Stimulated activated CD8-positive, alpha-beta memory T cell treated with anti-CD3 and anti-CD28 coated beads, Interleukin-7, amount 100 ng/mL, for 24 hours (primary cell): Measurements from ENCODE around the gene CDH4.

Source experiments
- DNase-seq: peaks from one replicate; pipeline ENCODE4 v3.0.0-alpha.2; 2020; ENCODE audit warnings: low read depth

CDH4 gene

DNA sequence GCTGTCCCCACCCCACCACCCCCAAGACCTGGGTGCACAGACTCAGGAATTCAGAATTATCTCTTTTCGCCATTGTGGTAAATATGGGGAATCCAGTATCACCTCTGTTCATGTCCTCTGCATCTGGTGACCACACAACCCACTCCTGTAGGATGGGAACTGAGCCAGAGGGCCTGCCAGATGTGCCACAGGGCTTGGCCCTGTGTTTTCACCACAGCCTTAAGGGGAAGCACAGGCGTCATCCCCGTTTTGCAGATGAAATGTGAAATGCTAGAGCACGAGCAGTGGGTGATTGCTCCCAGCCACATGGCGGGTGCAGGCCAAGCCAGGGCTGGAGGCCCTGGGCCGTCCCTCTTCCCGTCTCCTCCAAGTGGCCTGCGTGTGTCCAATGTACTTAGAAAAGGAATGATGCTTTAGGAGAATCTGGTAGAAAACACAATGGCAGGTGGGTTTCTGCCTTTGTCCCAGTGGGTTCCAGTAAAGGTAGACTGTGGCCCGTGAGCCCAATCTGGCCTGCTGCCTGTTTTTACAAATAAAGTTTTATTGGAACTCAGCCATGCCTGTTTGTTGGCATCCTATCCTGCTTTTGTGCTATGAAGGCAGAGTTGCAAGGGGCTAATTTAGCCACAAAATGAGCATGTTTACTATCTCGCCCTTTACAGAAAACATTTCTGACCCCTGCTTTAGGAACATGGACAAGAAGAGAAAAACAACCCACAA, 309.2 kb downstream of the CDH4 start:
- no peak for DNase-seq

DNA sequence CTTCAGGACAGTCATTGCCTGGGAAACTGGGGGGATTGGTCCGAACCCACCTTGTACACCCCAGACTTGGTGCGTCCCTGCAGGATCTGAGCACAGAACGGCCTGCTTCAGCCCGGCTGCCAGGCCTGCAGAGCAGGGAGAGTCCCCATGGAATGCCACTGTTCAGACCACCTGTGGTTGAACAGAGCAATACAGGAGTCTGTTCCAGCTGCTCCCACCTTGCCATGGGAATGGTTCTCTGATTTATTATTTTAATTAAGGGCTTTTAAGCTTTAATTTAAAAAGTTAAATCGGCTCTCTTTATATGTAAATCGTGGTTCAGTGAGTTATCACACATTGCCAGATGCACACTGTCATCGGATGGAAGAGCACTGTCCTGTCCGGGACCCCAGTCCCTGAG, 310.4 kb downstream of the CDH4 start:
- DNase-seq = no peak

DNA sequence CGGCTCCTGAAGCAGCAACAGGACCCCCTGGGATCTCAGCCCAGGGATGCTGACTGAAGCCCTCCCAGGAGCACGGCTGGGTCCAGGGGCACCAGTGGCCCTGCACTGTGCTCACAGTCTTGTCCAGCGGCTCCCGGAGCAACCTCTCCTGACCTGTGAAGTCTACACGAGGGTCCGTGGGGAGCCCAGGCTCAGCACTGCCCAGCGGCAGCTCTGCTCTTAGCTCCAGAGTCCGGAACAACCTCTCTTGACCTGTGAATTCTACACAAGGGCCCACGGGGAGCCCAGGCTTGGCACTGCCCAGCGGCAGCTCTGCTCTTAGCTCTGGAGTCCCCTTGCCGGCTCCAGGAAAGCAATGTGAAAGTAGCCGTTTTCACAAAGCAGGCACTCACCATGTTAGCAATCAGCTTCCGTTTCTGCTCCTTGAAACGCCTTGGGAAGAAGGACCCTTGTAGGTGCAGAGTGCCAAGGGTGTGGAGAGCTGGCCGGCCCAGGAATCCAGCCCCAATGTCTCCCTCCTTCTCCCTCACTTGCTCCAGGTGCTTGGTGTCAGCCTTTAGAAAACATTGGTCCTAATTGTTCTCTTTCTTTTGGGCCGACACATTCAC, 310.9 kb downstream of the CDH4 start:
- DNase-seq = no peak

DNA sequence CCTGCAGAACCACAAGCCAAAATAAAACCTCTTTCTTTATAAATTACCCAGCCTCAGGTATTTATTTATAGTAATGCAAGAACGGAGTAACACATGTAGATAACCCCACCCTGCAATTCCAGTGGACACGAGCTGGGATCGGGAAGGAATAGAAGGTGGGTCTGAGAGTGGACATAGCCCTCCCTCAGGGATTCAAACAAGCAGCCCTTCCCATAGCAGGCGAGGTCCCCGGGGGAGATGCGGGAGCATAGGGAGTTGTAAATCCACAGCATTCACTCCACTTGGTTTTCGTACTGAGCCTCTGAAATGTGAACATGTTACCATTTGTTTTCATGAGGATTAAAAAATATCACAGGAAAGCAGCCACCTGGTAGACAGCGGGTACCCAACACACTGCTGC, 312.6 kb downstream of the CDH4 start:
- DNase-seq = no peak

GRCh38 chr20:61565791-61566190, 313.7 kb downstream of the CDH4 start:
- DNase-seq = no peak

DNA sequence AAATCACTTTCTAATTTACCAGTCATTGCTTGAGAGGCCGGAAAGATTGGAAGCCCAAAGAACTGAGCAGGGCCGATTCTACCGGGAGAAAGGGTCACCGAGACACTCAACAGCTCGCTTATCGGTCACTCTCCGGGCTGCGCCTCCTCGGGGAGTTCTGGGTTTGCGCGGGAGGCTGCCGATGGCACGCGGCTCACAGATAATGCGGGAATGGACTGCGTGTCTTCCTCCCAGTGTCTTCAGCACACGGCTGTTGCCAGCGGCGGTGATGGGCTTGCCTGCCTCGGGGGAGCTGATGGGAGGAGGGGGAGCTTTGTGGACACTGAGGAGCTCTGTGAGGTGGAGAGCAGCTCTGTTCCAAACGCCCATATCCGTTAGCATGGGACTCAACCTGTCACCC, 314.6 kb downstream of the CDH4 start:
- no peak for DNase-seq

- DNase-seq = no peak
Observed at GRCh38 chr20:61567204-61567603, 315.1 kb downstream of the CDH4 start.

- DNase-seq = no peak
Observed at GRCh38 chr20:61569825-61570224, 317.8 kb downstream of the CDH4 start.

GRCh38 chr20:61570646-61571195, 318.7 kb downstream of the CDH4 start:
- no peak for DNase-seq

DNA sequence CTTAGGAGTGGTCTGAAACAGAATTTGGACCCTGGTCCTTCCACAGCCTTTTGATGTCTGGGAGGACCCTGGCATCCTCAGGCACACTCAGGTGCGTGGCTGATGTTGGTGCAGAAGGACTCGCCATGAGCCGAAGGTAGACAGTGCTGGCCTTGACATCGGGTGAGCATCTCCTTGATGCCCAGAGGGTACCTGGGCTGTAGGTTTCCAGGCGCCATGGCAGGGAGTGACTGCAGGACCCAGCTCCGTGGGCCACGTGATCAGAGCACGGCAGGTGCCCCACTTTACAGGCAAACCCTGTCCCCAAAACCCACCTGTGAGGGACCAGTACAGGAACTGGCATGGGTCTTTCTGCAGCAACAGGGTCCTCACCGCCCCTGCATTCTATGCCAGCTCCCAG, 319.2 kb downstream of the CDH4 start:
- no peak for DNase-seq

- DNase-seq = no peak
Observed at GRCh38 chr20:61571916-61572711, 320.1 kb downstream of the CDH4 start.

GRCh38 chr20:61572789-61573188, 320.7 kb downstream of the CDH4 start:
- no peak for DNase-seq

DNA sequence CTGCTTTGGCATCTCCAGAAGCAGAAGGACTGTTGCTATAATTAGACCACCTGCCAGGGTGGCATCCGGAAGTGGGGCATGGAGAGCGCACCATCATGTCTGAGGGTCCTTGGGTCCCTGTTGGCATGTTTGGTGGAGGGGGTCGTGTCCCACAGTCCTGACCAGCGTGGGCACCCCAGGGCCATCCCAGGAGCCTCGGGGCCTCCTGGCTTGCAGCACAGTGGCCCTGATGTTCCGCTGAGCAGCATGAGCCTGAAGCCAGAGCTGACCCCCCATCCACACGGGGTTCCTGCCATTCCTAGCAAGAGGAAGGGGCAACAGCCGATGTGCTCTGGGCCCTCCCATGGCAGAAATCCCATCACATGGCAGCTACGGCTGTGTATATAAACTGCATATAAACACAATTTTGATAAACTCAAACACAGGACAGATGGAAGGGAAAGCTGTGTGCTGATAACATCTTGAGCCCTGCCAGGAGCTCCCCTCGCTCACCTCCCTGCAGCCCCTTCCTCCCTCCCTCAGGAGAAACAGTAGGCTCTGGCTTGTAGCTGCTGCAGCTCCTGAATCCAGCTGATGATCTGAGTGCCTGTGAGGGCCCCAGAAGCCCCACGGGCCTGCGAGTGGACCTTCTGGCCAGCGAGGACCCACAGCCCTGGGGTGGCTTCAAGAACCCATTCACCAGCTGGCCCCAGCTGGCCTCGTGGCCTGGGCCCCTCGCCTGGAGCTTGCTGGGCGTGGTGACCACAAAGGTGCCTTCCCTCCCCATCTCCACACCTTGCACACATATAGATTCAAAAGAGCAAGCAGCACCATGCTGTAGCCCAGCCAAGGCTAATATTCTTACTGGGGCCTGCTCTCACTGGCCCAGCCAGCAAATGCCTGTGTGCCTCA, 321.6 kb downstream of the CDH4 start:
- DNase-seq = no peak

DNA sequence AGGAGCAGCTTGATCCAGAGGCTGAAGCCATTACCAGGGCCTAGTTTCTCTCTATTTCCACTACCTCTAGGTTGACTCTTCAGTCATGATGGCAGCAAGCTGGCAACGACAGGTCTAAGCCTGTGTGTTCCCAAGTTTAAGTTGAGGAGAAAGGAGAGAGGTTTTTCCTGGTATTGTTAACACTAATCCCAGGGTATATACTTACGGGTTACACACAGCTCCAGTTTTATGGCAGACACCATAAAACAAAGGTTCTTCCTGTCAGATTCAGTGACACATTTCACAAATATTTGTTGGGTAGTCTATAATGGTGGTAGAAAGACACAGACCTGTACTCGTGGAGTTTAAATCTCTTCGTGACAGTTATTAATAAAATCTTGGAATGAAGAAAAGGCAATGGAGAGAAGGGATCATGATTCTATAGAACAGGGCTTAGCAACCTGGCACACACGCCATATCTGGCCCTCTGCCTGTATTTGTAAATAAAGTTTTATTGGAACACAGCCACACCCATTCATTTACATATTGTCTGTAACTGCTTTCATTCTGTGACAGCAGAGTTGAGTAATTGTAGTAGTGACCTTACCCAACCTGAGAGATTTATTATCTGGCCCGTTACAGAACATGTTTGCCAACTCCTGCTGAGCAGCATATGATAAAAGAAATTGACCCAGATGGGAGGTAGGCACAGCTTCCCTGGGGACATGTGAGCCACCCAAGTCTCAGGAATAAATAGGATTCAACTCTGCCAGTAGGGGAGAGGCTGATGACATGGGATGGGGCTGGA, 323.3 kb downstream of the CDH4 start:
- no peak for DNase-seq

DNA sequence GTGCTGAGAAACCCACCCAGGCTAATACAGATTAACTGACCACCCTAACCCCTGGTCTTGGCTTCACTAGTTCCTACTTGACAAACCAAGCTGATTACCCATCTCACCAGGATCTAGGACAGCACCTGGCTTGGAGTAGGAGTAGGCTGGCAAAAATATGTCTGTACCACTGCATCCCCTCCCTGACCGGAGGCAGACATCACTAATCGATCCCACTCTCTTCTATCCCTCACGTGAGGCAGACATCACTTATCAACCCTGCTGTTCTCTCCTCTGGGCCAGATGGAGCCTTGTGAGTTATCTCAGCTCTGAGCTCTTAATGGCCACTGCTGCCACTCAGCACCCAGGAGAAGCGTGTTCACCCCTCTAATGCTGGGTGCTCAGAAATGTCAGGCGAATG, 324.3 kb downstream of the CDH4 start:
- DNase-seq = no peak

DNA sequence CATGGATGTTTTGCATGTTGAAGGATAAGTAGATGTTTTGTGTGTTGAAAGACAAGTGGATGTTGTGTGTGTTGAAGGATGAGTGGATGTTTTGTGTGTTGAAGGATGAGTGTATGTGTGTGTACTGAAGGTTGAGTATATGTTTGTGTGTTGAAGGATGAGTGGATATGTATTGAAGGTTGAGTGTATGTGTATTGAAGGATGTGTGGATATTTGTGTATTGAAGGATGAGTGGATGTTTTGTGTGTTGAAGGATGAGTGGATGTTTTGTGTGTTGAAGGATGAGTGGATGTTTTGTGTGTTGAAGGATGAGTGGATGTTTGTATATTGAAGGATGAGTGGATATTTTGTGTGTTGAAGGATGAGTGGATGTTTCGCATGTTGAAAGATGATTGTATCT, 325.0 kb downstream of the CDH4 start:
- DNase-seq = no peak

DNA sequence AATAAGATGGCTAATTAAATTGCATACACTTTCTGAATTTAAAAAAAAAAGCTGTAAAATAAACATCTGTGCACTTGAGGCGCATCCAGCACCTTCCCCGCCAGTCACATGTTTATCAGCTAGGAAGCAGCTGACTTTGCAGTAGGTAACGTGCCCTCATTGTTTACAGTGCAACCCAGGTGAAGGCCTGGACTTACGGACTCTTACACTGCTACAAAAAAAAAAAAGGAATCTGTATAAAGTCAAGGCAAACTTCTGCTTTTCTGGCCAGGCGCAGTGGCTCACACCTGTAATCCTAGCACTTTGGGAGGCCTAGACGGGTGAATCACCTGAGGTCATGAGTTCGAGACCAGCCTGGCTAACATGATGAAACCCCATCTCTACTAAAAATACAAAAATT, 327.8 kb downstream of the CDH4 start:
- DNase-seq = no peak

DNA sequence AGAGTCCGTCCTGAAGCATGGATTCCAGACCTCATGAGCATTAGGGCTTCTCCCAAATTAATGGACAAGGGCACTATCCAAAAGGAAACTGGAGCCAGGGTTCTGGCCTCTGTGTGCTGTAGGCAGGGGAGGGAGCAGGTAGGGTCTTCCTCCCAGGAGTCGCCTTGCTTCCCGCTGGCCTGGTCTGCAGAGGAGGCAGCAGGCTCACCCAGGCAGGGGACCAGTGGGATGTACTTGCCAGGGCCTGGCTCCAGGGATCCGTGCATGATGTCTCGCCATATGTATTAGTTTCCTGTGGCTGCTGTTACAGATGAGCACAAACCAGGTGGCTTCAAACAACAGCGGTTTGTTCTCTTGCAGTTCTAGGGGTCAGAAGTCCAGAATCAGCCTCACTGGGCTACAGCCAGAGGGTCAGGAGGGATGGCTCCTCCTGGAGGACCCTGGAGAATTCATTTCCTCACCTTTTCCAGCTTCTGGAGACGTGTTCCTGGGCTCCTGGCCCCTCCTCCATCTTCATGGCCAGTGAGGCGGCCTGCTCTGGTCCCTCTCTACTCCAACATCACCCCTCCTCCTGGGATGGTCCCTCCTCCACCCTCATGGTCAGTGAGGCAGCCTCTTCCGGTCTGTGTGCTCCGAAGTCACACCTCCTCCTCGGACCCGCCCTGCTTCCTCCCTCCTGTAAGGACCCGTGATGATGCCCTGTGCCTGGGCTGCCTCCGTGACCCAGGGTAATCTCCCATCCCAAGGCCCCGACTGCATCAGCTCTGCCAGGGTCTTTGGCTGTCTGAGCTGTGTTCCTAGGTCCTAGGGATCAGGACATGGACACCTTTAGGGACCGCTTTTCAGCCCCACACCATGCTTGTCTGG, 329.1 kb downstream of the CDH4 start:
- no peak for DNase-seq

GRCh38 chr20:61581825-61582188, 329.7 kb downstream of the CDH4 start:
- no peak for DNase-seq
